PFSK-1 (cell line): ENCODE data around the gene FOXJ3.

Experiments
- POLR2AphosphoS5 ChIP-seq: IDR thresholded peaks from 2 replicates; pipeline ENCODE4 v1.6.1; 2012; ENCODE audit warnings: low read depth, mild to moderate bottlenecking, control low read depth, low read length, moderate library complexity
- SIN3A ChIP-seq: IDR thresholded peaks from 2 replicates; pipeline ENCODE4 v1.6.1; 2012; ENCODE audit warnings: mild to moderate bottlenecking, low read length, moderate library complexity, borderline replicate concordance; ENCODE audit not compliant: insufficient read depth
- TAF1 ChIP-seq: IDR thresholded peaks from 2 replicates; pipeline ENCODE4 v1.6.1; 2012; ENCODE audit warnings: low read length, control low read depth, borderline replicate concordance; ENCODE audit not compliant: insufficient read depth

DNA sequence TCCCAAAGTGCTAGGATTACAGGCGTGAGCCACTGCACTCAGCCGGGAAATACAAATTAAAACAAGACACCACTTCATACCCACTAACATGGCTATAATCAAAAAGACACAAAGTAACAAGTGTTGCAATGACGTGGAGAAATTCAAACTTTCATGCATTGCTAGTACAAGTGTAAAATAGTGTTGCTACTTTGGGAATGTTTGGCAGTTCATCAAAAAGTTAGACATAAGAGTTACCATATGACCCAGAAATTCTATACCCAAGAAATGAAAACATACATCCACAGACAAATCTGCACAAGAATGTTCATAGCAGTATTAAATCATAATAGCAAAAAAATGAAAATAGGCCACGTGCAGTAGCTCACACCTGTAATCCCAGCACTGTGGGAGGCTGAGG, 16.4 kb downstream of the FOXJ3 start:
- TF ChIP-seq POLR2AphosphoS5 (no peak), TAF1 (no peak), SIN3A (no peak)
